Parathyroid adenoma (tissue), 2 donors: ENCODE measurements around the gene MYLK.

ENCODE experiments used
- H2AFZ ChIP-seq: fragments of 300-600 bp; sonication (generic); one replicate; pipeline ENCODE4 v1.7.0; 2017; ENCODE audit warnings: antibody characterized with exemption, mild to moderate bottlenecking
- H3K27ac ChIP-seq: fragments of 300-600 bp; sonication (generic); one replicate; pipeline ENCODE4 v1.7.0; 2017
- H3K27me3 ChIP-seq: fragments of 300-600 bp; sonication (generic); one replicate; pipeline ENCODE4 v1.7.0; 2017; ENCODE audit warnings: low read length; ENCODE audit not compliant: control insufficient read depth, insufficient read depth
- H3K36me3 ChIP-seq: fragments of 300-600 bp; sonication (generic); one replicate; pipeline ENCODE4 v1.7.0; 2017; ENCODE audit warnings: low read length; ENCODE audit not compliant: control insufficient read depth, insufficient read depth
- H3K4me1 ChIP-seq: fragments of 300-600 bp; sonication (generic); one replicate; pipeline ENCODE4 v1.7.0; 2017; ENCODE audit warnings: control low read depth
- H3K4me2 ChIP-seq: fragments of 300-600 bp; sonication (generic); one replicate; pipeline ENCODE4 v1.7.0; 2017; ENCODE audit warnings: low read length
- H3K4me3 ChIP-seq: fragments of 300-600 bp; sonication (generic); one replicate; pipeline ENCODE4 v1.7.0; 2017; ENCODE audit warnings: low read depth, low read length
- H3K79me2 ChIP-seq: fragments of 300-600 bp; sonication (generic); one replicate; pipeline ENCODE4 v1.7.0; 2017; ENCODE audit warnings: control low read depth
- H3K9ac ChIP-seq: fragments of 300-600 bp; sonication (generic); one replicate; pipeline ENCODE4 v1.7.0; 2017; ENCODE audit warnings: mild to moderate bottlenecking
- H3K9me3 ChIP-seq: fragments of 300-600 bp; sonication (generic); one replicate; pipeline ENCODE4 v1.7.0; 2017; ENCODE audit warnings: low read length; ENCODE audit not compliant: control insufficient read depth
- TF ChIP-seq, protein P1 (sequence below): fragments of 300-600 bp; sonication (generic); IDR thresholded peaks from one replicate; pipeline ENCODE4 v1.7.0; 2017; ENCODE audit warnings: antibody characterized with exemption, mild to moderate bottlenecking
- donor health status: primary hyperparathyroidism.

Gene MYLK

DNA sequence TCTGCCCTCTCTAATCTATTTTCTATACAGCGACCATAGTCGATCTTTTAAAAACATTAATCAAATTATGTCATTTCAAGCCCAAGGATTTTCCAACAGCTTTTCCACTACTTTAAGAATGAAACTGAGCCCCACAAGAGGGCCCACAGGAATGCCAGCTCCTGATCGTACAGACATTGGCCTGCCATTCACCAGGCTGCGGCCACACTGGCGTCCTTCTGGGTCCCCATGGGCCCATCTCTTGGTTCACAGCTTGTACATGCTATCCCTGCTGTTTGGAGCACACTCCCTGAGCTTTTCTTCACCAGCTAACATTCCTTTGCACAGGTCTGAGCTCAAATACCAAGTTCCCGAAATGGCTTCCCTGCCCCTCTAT, 149.6 kb downstream of the MYLK start:
- no peak overlapping the region for H3K9ac ChIP-seq
- no peaks in the 10 kb centered on the region for H3K27me3 ChIP-seq
- H3K4me1 ChIP-seq, result no peaks in the 10 kb centered on the region
- no peak overlapping the region for H3K4me2 ChIP-seq
- no peak overlapping the region for H3K4me3 ChIP-seq
- no peaks in the 10 kb centered on the region for H3K9me3 ChIP-seq
- H2AFZ ChIP-seq, result no peak overlapping the region
- H3K27ac ChIP-seq, result no peak overlapping the region
- TF ChIP-seq, protein P1, sequence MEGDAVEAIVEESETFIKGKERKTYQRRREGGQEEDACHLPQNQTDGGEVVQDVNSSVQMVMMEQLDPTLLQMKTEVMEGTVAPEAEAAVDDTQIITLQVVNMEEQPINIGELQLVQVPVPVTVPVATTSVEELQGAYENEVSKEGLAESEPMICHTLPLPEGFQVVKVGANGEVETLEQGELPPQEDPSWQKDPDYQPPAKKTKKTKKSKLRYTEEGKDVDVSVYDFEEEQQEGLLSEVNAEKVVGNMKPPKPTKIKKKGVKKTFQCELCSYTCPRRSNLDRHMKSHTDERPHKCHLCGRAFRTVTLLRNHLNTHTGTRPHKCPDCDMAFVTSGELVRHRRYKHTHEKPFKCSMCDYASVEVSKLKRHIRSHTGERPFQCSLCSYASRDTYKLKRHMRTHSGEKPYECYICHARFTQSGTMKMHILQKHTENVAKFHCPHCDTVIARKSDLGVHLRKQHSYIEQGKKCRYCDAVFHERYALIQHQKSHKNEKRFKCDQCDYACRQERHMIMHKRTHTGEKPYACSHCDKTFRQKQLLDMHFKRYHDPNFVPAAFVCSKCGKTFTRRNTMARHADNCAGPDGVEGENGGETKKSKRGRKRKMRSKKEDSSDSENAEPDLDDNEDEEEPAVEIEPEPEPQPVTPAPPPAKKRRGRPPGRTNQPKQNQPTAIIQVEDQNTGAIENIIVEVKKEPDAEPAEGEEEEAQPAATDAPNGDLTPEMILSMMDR, result no peak
- no peaks in the 10 kb centered on the region for H3K36me3 ChIP-seq
- no peaks in the 10 kb centered on the region for H3K79me2 ChIP-seq

GRCh38 chr3:123733805-123734526, 150.2 kb downstream of the MYLK start:
- Histone ChIP-seq H3K4me3 (no peak overlapping the region), H3K27me3 (no peaks in the 10 kb centered on the region), H3K79me2 (no peaks in the 10 kb centered on the region), H3K9me3 (no peaks in the 10 kb centered on the region), H3K4me1 (no peaks in the 10 kb centered on the region), H2AFZ (no peak overlapping the region), H3K27ac (no peak overlapping the region), H3K36me3 (no peaks in the 10 kb centered on the region), H3K4me2 (no peak overlapping the region), H3K9ac (no peak overlapping the region)
- TF ChIP-seq, protein P1, result no peak

DNA sequence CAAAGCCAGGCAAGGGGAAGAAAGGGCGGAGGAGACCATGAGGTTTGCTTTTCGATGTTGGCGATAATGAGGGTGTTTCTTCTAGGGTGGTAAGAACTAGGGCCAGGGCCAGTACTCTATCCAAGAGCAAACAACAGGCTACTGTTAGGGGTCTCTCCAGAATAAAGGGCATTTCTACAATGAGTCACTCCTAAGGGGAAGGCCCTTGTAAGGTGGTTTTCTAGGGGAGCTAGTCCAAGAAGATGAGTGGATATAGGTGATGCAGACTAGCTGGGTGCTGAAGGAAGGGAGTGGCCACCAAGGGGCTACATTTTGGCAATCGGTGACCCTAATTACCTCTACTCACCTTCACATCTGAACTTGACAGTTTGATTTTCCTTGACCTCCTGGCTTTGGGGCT, 150.8 kb downstream of the MYLK start:
- Histone ChIP-seq H3K27ac (no peak overlapping the region), H3K4me2 (no peak overlapping the region), H3K79me2 (no peaks in the 10 kb centered on the region), H3K9ac (no peak overlapping the region), H3K4me3 (no peak overlapping the region), H3K36me3 (no peaks in the 10 kb centered on the region), H3K27me3 (no peaks in the 10 kb centered on the region), H2AFZ (no peak overlapping the region), H3K4me1 (no peaks in the 10 kb centered on the region), H3K9me3 (no peaks in the 10 kb centered on the region)
- TF ChIP-seq, protein P1, result no peak

DNA sequence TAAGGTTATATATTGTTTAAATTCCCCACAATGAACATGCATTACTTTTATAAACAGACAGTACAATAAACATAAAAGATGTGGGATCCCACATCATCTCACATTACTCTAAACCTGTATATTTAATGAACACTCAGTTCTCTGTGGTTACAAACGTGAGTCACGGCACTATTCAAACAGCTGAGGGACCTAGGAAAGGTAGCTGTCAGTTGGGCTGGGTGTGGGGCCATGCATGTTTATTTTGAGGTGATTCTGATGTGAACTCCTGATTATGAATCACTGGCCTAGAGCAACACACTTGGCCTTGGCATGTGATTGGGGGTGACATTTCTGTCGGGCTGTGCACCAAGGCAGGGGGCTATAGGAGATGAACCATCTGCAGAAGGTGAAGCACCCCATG, 151.7 kb downstream of the MYLK start:
- Histone ChIP-seq H3K4me2 (no peak overlapping the region), H3K36me3 (no peaks in the 10 kb centered on the region), H3K4me3 (no peak overlapping the region), H3K9ac (no peak overlapping the region), H3K27me3 (no peaks in the 10 kb centered on the region), H3K79me2 (no peaks in the 10 kb centered on the region), H2AFZ (no peak overlapping the region), H3K9me3 (no peaks in the 10 kb centered on the region), H3K27ac (no peak overlapping the region), H3K4me1 (no peaks in the 10 kb centered on the region)
- TF ChIP-seq, protein P1, result no peak

- no peaks in the 10 kb centered on the region for H3K9me3 ChIP-seq
- H3K36me3 ChIP-seq, result no peaks in the 10 kb centered on the region
- no peaks in the 10 kb centered on the region for H3K27me3 ChIP-seq
- H3K79me2 ChIP-seq, result no peaks in the 10 kb centered on the region
- H3K4me1 ChIP-seq, result no peaks in the 10 kb centered on the region
- TF ChIP-seq, protein P1, result no peak
- no peak overlapping the region for H3K27ac ChIP-seq
- H3K4me3 ChIP-seq, result no peak overlapping the region
- H3K4me2 ChIP-seq, result no peak overlapping the region
- no peak overlapping the region for H3K9ac ChIP-seq
- H2AFZ ChIP-seq, result no peak overlapping the region
Observed at GRCh38 chr3:123730829-123731228, 153.3 kb downstream of the MYLK start.
